Measurements from ENCODE around the gene XRN1.
"Not testable (repeated sequence)": the region's sequence is repeated elsewhere in the genome, so short reads cannot be mapped to it uniquely, and the experiment has no call there.

- TF ChIP-seq POLR2A, SPI1 (IDR thresholded peaks at IDR 0.05; ENCODE audit: low read depth, low read length): not testable (repeated sequence)
These were observed 123.4 kb downstream of the XRN1 start for GRCh38 chr3:142324275-142324953.

All from GM12891 (cell line).